WTC11 (cell line): Measurements from ENCODE around the gene NUP58.

Source experiments
- CREM ChIP-seq: sonication (generic); formaldehyde crosslinking; IDR thresholded peaks from 2 replicates; pipeline ENCODE4 v1.8.1; 2022; ENCODE audit warnings: mild to moderate bottlenecking, missing genetic modification reagents, moderate library complexity
- ESRRA ChIP-seq: sonication (generic); formaldehyde crosslinking; IDR thresholded peaks from 2 replicates; pipeline ENCODE4 v1.8.1; 2022; ENCODE audit warnings: mild to moderate bottlenecking, missing genetic modification reagents, borderline replicate concordance
- FOXK1 ChIP-seq: sonication (generic); formaldehyde crosslinking; IDR thresholded peaks from 2 replicates; pipeline ENCODE4 v1.8.0; 2022; ENCODE audit warnings: mild to moderate bottlenecking, moderate library complexity, missing genetic modification reagents
- GABPB1 ChIP-seq: sonication (generic); formaldehyde crosslinking; IDR thresholded peaks from 2 replicates; pipeline ENCODE4 v1.8.1; 2023; ENCODE audit warnings: mild to moderate bottlenecking, missing genetic modification reagents
- JUN ChIP-seq: sonication (generic); formaldehyde crosslinking; IDR thresholded peaks from 2 replicates; pipeline ENCODE4 v1.8.0; 2023; ENCODE audit warnings: mild to moderate bottlenecking, missing genetic modification reagents
- OVOL2 ChIP-seq: fragments of 250-450 bp; sonication (Bioruptor Pico); IDR thresholded peaks from 2 replicates; pipeline ENCODE4 v1.9.0; 2021; ENCODE audit warnings: mild to moderate bottlenecking, borderline replicate concordance
- ZNF263 ChIP-seq: sonication (generic); formaldehyde crosslinking; IDR thresholded peaks from 2 replicates; pipeline ENCODE4 v1.8.1; 2022; ENCODE audit warnings: low read depth, mild to moderate bottlenecking, moderate library complexity, missing genetic modification reagents
- TF ChIP-seq, protein P1 (sequence below): fragments of 200-600 bp; IDR thresholded peaks from 2 replicates; pipeline ENCODE4 v1.8.0; 2022; ENCODE audit warnings: antibody characterized with exemption
- TF ChIP-seq, protein P2 (sequence below): sonication (generic); formaldehyde crosslinking; IDR thresholded peaks from 2 replicates; pipeline ENCODE4 v1.8.1; 2022; ENCODE audit warnings: low read depth, missing genetic modification reagents, borderline replicate concordance

DNA sequence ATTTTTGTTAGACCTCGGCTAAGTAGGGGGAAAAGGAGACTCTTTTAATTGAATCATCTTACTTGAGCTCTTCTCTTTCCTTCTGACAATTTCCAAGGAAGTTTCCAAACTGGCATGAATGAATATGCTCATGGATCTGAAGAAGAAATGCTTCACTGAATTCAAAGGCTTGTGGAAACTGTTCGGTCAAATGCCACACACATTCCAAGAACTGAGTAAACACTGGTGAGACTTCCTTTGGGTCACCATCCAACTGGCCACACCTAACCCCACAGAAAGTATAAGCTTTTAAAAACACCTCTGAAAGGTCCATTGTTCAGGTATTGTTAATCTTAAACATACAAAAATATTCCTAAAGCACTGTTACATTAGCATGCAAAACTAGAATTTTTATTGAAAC is 47.7 kb upstream of the NUP58 start:
- TF ChIP-seq, protein P1, sequence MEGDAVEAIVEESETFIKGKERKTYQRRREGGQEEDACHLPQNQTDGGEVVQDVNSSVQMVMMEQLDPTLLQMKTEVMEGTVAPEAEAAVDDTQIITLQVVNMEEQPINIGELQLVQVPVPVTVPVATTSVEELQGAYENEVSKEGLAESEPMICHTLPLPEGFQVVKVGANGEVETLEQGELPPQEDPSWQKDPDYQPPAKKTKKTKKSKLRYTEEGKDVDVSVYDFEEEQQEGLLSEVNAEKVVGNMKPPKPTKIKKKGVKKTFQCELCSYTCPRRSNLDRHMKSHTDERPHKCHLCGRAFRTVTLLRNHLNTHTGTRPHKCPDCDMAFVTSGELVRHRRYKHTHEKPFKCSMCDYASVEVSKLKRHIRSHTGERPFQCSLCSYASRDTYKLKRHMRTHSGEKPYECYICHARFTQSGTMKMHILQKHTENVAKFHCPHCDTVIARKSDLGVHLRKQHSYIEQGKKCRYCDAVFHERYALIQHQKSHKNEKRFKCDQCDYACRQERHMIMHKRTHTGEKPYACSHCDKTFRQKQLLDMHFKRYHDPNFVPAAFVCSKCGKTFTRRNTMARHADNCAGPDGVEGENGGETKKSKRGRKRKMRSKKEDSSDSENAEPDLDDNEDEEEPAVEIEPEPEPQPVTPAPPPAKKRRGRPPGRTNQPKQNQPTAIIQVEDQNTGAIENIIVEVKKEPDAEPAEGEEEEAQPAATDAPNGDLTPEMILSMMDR = no peak
- TF ChIP-seq ESRRA (CRISPR knock-in tag) (no peak), JUN (CRISPR knock-in tag) (no peak), ZNF263 (CRISPR knock-in tag) (no peak), OVOL2 (CRISPR knock-in tag) (no peak), GABPB1 (CRISPR knock-in tag) (no peak), CREM (CRISPR knock-in tag) (no peak), FOXK1 (CRISPR knock-in tag) (no peak)
- TF ChIP-seq, protein P2, sequence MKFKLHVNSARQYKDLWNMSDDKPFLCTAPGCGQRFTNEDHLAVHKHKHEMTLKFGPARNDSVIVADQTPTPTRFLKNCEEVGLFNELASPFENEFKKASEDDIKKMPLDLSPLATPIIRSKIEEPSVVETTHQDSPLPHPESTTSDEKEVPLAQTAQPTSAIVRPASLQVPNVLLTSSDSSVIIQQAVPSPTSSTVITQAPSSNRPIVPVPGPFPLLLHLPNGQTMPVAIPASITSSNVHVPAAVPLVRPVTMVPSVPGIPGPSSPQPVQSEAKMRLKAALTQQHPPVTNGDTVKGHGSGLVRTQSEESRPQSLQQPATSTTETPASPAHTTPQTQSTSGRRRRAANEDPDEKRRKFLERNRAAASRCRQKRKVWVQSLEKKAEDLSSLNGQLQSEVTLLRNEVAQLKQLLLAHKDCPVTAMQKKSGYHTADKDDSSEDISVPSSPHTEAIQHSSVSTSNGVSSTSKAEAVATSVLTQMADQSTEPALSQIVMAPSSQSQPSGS (CRISPR knock-in tag) = no peak
